Right cardiac atrium (tissue), 5 donors: ENCODE results near the gene ZMYM3. TPM values are rescaled to one million over a fixed set of nuclear protein-coding genes. Genes with fewer than 3 reads are reported as not detected.
"Not testable (repeated sequence)": the region's sequence is repeated elsewhere in the genome, so short reads cannot be mapped to it uniquely, and the experiment has no call there.

Experiments
- ATAC-seq, 2 donors: fragments of 200-7000 bp; cut with Tn5 transposase; one replicate each; pipeline versions ENCODE4 v1.8.0 to v1.9.1; 2020; ENCODE audit warnings: moderate library complexity in 2 of 2, mild to moderate bottlenecking in 1 of 2
- DNase-seq, 3 donors: peaks; one replicate each; pipeline ENCODE4 v3.0.0-alpha.2; 2020
- H3K27ac ChIP-seq: one replicate; pipeline ENCODE4 v1.5.1; 2013; ENCODE audit warnings: mild to moderate bottlenecking, low read length, control low read depth, moderate library complexity
- H3K27me3 ChIP-seq: one replicate; pipeline ENCODE4 v1.6.1; 2013; ENCODE audit not compliant: control insufficient read depth, insufficient read depth
- H3K4me1 ChIP-seq: one replicate; pipeline ENCODE4 v1.6.1; 2013; ENCODE audit warnings: low read length; ENCODE audit not compliant: control insufficient read depth, insufficient read depth
- H3K4me3 ChIP-seq: one replicate; pipeline ENCODE4 v1.5.1; 2013; ENCODE audit warnings: low read length, control low read depth
- H3K9me3 ChIP-seq: one replicate; pipeline ENCODE4 v1.6.1; 2013; ENCODE audit warnings: low read length; ENCODE audit not compliant: control insufficient read depth
- WGBS: extraction: QIAGEN DNeasy Blood & Tissue Kit; methylation state at CpG from one replicate; pipeline ENCODE4 v1.1.7; 2013; 5-methylcytosine and 5-hydroxymethylcytosine counted together
- intact Hi-C, 4 donors: fragments of 100-400 bp; cut with DNase I; formaldehyde crosslinking; loops; one replicate each; pipeline versions ENCODE4 v1.11.0 to v1.14.0; 2022 to 2023
- polyA plus RNA-seq: library from polyadenylated mRNA; stranded (reverse); fragments of 200-250 nt; gene quantifications from one replicate; pipeline ENCODE4 v1.2.3, GENCODE V29; 2013
- total RNA-seq, 4 donors: library from RNA; stranded (reverse); fragmentation: NEBNext Ultra II Directional; extraction: Animal tissue kit (Norgen Biotek cat#: 25700); gene quantifications; one replicate each; pipeline ENCODE4 v1.2.1, GENCODE V29; 2021
- donor health status: healthy with polysubstance abuse.
- donor health status: DM: no; HTN: yes; CAD: no.
- donor health status: DM: no; HTN: no; CAD: no.
- donor health status: DM: no; HTN: yes; CAD: no; lungs with severe emphysema.
- donor health status: DM: yes; HTN: yes; CAD: no.

The ZMYM3 gene
- total and polyA plus RNA-seq, 5 donors, result 6.9 to 24.2 (median 17.1) TPM

- under 1% methylated on average over 57 of the region's 57 CpGs for WGBS
- H3K27me3 ChIP-seq, result no peaks in the 10 kb centered on the region
- no peaks in the 10 kb centered on the region for H3K9me3 ChIP-seq
- peak within 1 kb of the TSS; percentile 72 for H3K4me3 ChIP-seq
- DNase-seq (peak; percentile 81 to 91 (median 90)), ATAC-seq (peak; percentile 96)
- peak within 1 kb of the TSS; percentile 94 for H3K27ac ChIP-seq
- no peaks in the 10 kb centered on the region for H3K4me1 ChIP-seq
- intact Hi-C loops, result no loop called here
Measured at GRCh38 chrX:71283403-71284143, 29.6 kb upstream of the ZMYM3 start, which contains the start of gene NONO. Gene NONO, plus strand, starts transcription at chrX:71283635. Its CDS starts 7,003 bp downstream, at chrX:71290638.

GRCh38 chrX:71282514-71283402, 28.8 kb upstream of the ZMYM3 start:
- H3K4me1 ChIP-seq, result no peaks in the 10 kb centered on the region
- no peak for DNase-seq
- intact Hi-C loops, result no loop called here
- peak overlapping the region; percentile 93 for H3K27ac ChIP-seq
- peak; percentile 85 to 86 for ATAC-seq
- WGBS, result 23% methylated on average over 16 of the region's 16 CpGs
- no peaks in the 10 kb centered on the region for H3K9me3 ChIP-seq
- H3K4me3 ChIP-seq, result peak overlapping the region; percentile 72
- no peaks in the 10 kb centered on the region for H3K27me3 ChIP-seq

GRCh38 chrX:71281300-71281699, 27.4 kb upstream of the ZMYM3 start:
- H3K27me3 ChIP-seq, H3K9me3 ChIP-seq, intact Hi-C loops, H3K4me1 ChIP-seq, H3K4me3 ChIP-seq, ATAC-seq, DNase-seq, H3K27ac ChIP-seq: not testable (repeated sequence)
- 96% methylated on average over 11 of the region's 11 CpGs for WGBS

GRCh38 chrX:71272313-71272712, 18.4 kb upstream of the ZMYM3 start:
- H3K27me3 ChIP-seq, H3K4me3 ChIP-seq, H3K27ac ChIP-seq, ATAC-seq, H3K4me1 ChIP-seq, H3K9me3 ChIP-seq, intact Hi-C loops, DNase-seq: not testable (repeated sequence)
- 86% methylated on average over 2 of the region's 2 CpGs for WGBS

- ATAC-seq (no peak), DNase-seq (no peak)
- no peak overlapping the region for H3K4me3 ChIP-seq
- intact Hi-C loops, result no loop called here
- no peak overlapping the region for H3K27ac ChIP-seq
- H3K4me1 ChIP-seq, result no peaks in the 10 kb centered on the region
- 95% methylated on average over 19 of the region's 19 CpGs for WGBS
- H3K9me3 ChIP-seq, result no peaks in the 10 kb centered on the region
- H3K27me3 ChIP-seq, result no peaks in the 10 kb centered on the region
Measured at GRCh38 chrX:71269801-71270395, 16.0 kb upstream of the ZMYM3 start.

GRCh38 chrX:71268624-71269023, 14.7 kb upstream of the ZMYM3 start:
- ATAC-seq, intact Hi-C loops, H3K4me1 ChIP-seq, H3K9me3 ChIP-seq, H3K4me3 ChIP-seq, DNase-seq, H3K27ac ChIP-seq, H3K27me3 ChIP-seq: not testable (repeated sequence)

- 94% methylated on average over 4 of the region's 4 CpGs for WGBS
- Histone ChIP-seq H3K4me3 (no peak overlapping the region), H3K27ac (no peak overlapping the region), H3K9me3 (no peaks in the 10 kb centered on the region), H3K4me1 (peaks cover 3% of the 10 kb centered on the region), H3K27me3 (no peaks in the 10 kb centered on the region)
- no peak for DNase-seq
- intact Hi-C loops, result loop anchor here in 1 of 4 donors (10.0 kb wide), 1 partner anchor 108 kb away; the partner anchor contains the start of gene TAF1
- ATAC-seq, result no peak
Measured at GRCh38 chrX:71256856-71257255, 2.9 kb upstream of the ZMYM3 start.

GRCh38 chrX:71256051-71256450, 2.1 kb upstream of the ZMYM3 start:
- intact Hi-C loops, result loop anchor here in 1 of 4 donors (10.0 kb wide), 1 partner anchor 109 kb away; the partner anchor contains the start of gene TAF1
- Histone ChIP-seq H3K4me1 (peaks cover 3% of the 10 kb centered on the region), H3K9me3 (no peaks in the 10 kb centered on the region), H3K4me3 (no peak overlapping the region), H3K27me3 (no peaks in the 10 kb centered on the region), H3K27ac (no peak overlapping the region)
- ATAC-seq (no peak), DNase-seq (no peak)
- 78% methylated on average over 6 of the region's 6 CpGs for WGBS

GRCh38 chrX:71253253-71254091, 468 bp downstream of the ZMYM3 start:
- intact Hi-C loops, result loop anchor here in 1 of 4 donors (10.0 kb wide), 1 partner anchor 111 kb away; the partner anchor contains the start of gene TAF1
- ATAC-seq, result no peak
- Histone ChIP-seq H3K27me3 (no peaks in the 10 kb centered on the region), H3K27ac (peak overlapping the region; percentile 96), H3K4me1 (peaks cover 3% of the 10 kb centered on the region), H3K9me3 (no peaks in the 10 kb centered on the region), H3K4me3 (peak overlapping the region; percentile 83)
- WGBS, result 1% methylated on average over 35 of the region's 35 CpGs
- peak; percentile 34 to 79 (median 73) for DNase-seq

GRCh38 chrX:71252221-71252620, 1.7 kb downstream of the ZMYM3 start:
- no peak for DNase-seq
- ATAC-seq, result no peak
- no peak overlapping the region for H3K4me3 ChIP-seq
- peaks cover 3% of the 10 kb centered on the region for H3K4me1 ChIP-seq
- H3K27ac ChIP-seq, result no peak overlapping the region
- H3K9me3 ChIP-seq, result no peaks in the 10 kb centered on the region
- no peaks in the 10 kb centered on the region for H3K27me3 ChIP-seq
- 72% methylated on average over 2 of the region's 2 CpGs for WGBS
- intact Hi-C loops, result loop anchor here in 1 of 4 donors (10.0 kb wide), 1 partner anchor 113 kb away; the partner anchor contains the start of gene TAF1
